Measurements from ENCODE around the gene PSD2.

Gene PSD2

DNA sequence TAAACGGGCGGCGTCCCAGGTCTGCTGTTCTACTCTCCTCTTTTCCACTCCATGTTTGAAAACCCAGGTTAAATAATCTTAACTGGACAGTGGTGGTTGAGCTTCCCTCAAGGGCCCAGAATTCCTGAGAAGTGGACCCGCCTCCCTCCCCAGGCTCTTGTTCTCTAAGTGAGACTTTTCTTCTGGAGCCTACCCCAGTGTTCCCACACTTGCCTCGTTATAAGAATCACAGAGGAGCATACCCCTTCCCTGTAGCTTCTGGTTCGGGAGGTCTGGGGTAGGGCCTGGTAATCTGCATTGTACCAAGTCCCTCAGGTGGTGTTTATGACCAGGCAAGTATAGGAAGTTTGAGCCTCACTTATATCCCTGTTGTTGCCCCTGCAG lies 12.0 kb downstream of the PSD2 start:
- DNase-seq (ENCODE audit: low read depth) = no peak
- no peak overlapping the region for H3K4me3 ChIP-seq (ENCODE audit: low read depth, low read length)
- TF ChIP-seq, protein P1, sequence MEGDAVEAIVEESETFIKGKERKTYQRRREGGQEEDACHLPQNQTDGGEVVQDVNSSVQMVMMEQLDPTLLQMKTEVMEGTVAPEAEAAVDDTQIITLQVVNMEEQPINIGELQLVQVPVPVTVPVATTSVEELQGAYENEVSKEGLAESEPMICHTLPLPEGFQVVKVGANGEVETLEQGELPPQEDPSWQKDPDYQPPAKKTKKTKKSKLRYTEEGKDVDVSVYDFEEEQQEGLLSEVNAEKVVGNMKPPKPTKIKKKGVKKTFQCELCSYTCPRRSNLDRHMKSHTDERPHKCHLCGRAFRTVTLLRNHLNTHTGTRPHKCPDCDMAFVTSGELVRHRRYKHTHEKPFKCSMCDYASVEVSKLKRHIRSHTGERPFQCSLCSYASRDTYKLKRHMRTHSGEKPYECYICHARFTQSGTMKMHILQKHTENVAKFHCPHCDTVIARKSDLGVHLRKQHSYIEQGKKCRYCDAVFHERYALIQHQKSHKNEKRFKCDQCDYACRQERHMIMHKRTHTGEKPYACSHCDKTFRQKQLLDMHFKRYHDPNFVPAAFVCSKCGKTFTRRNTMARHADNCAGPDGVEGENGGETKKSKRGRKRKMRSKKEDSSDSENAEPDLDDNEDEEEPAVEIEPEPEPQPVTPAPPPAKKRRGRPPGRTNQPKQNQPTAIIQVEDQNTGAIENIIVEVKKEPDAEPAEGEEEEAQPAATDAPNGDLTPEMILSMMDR (IDR thresholded peaks at IDR 0.05; ENCODE audit: low read depth, low read length, missing control alignments) = no peak

DNA sequence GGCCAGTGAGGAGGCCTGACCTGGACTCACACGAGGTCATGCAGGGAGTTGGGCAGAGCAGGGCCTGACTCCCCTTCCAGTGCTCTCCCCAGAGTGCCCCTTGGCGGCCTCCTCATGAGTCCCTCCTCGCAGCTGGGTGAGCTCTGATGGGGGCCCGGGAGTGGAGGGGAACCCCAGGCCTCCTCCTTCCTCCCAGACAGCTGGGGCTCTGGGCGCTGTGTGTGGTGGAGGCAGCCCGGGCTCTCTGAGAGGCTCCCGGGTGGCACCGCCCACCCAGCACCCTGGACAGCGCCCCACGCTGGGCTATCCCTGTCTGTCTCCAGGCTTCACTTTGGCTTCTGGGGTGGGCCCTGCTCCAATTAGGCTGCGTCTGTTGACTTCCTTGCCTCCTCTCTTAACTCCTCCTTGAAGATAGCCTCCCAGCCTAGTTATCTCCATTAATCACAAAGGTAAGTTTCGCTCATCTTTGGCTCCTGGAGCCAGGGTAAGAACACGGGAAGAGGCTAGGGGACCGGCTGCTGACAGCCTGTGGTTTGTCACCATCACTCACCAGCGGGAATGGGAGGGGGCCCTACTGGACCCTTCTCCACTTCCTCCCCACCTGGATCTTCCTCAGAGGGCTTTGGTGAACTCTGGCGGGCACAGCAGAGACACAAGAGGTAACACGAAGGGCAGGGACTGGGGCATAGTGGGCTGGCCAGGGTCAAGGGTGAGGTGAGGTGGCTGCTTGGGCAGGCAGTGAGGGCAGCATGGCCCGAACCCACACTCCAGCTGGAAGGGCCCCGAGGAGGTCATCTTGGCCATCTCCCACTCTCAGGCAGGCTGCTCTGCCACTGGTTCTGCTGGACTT lies 13.1 kb downstream of the PSD2 start:
- TF ChIP-seq, protein P1 (IDR thresholded peaks at IDR 0.05; ENCODE audit: low read depth, low read length, missing control alignments) = no peak
- no peak for DNase-seq (ENCODE audit: low read depth)
- no peak overlapping the region for H3K4me3 ChIP-seq (ENCODE audit: low read depth, low read length)

DNA sequence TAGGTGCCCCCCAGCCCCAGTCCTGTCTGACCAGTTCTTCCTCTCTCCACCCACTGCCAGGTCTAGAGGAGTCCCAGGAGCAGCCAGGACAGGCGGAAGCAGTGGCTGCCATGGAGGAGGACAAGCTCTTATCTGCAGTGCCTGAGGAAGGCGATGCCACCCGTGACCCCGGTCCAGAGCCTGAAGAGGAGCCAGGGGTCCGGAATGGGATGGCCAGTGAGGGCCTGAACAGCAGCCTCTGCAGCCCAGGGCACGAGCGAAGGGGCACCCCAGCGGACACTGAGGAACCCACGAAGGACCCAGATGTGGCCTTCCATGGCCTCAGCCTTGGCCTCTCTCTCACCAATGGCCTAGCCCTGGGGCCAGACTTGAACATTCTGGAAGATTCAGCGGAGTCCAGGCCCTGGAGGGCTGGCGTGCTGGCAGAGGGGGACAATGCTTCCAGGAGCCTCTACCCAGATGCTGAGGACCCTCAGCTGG lies 13.8 kb downstream of the PSD2 start:
- DNase-seq (ENCODE audit: low read depth) = no peak
- TF ChIP-seq, protein P1 (IDR thresholded peaks at IDR 0.05; ENCODE audit: low read depth, low read length, missing control alignments) = no peak
- no peak overlapping the region for H3K4me3 ChIP-seq (ENCODE audit: low read depth, low read length)

DNA sequence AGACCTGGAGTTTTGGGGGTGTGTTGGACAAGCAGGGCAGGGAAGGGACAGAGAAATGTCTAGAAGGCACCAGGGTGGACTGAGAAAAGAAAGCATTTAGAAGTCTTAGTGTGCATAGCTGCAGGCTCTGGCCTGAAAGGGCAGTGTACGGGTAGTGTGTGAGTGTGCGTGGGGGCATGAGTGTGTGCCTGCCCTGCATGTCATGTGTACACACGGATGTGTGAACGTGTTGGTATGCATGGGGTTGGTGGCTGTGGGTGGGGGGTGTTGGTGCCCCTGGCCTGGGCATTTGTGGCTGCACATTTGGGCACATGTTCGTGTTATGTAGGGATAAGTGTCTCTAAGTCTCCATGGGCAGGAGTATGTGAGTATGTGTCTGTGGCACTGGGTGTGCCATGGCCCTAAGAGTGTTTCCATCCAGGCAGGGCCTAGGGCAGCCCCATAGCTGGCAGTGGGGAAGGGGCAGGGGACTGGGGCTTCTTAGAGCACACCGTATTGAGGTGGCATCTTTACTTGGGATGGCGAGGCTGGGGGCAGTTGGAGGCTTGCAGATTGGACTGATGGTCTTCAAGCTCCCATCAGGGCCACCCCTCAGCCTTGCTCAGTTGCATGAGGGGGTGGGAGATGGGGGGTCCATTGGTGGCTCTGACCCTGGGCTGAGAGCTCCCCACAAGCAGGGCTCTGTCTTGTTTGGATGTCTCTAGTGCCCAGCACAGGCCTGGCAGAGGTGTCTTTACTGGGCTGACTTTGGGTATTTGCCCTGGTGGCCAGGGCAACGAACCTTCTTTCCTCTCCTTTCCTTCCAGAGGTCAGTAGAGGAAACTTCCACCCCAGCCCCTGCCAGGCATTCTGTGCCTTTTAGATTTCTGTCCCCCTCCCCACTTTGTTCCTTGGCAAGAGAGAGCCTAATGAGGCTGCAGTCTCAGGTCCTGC lies 15.0 kb downstream of the PSD2 start:
- no peak for DNase-seq (ENCODE audit: low read depth)
- no peak overlapping the region for H3K4me3 ChIP-seq (ENCODE audit: low read depth, low read length)
- TF ChIP-seq, protein P1 (IDR thresholded peaks at IDR 0.05; ENCODE audit: low read depth, low read length, missing control alignments) = no peak

DNA sequence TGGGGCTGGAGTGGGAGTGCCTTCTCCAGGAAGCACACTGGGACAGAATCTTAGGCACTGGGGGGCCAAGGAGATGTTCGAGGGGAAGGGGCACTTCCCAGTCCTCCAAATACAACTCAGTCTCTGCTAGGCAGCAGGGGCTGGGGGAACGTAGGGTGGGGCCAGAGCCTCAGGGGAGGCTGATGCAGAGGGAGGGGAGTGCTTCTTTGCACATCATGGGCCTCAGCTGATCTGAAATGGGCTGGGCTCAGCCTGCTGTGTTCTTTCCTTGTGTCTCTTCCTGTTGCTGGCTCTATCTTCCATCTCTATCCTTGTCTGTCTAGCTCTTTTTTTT lies 15.6 kb downstream of the PSD2 start:
- DNase-seq (ENCODE audit: low read depth) = no peak
- TF ChIP-seq, protein P1 (IDR thresholded peaks at IDR 0.05; ENCODE audit: low read depth, low read length, missing control alignments) = no peak
- H3K4me3 ChIP-seq (ENCODE audit: low read depth, low read length) = no peak overlapping the region

DNA sequence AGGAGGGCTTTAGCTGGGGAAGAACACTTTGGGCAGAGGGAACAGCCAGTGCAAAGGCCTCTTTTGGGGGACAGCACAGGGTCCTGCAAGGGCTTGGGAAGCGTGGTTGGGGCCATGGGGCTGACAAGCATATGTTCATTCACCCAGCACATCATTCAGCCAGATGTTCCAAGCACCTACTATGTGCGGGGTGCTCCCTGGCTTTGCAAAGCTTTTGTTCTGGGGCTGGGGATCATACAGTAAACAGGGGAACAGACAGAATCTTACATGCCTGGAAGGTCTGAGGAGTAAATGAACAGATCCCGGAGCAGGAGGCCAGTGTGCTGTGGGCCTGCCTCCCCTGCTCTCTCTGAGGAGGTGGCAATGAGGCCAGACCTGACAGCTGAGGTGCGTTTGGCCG lies 16.7 kb downstream of the PSD2 start:
- H3K4me3 ChIP-seq (ENCODE audit: low read depth, low read length) = no peak overlapping the region
- TF ChIP-seq, protein P1 (IDR thresholded peaks at IDR 0.05; ENCODE audit: low read depth, low read length, missing control alignments) = no peak
- DNase-seq (ENCODE audit: low read depth) = no peak

Data from GM12864 (cell line).